GM12878 (cell line): ENCODE measurements around the gene BAIAP2L1. TPM values are rescaled to one million over a fixed set of nuclear protein-coding genes. Genes with fewer than 3 reads are reported as not detected.

Experiments
- ATAC-seq: fragments of 200-7000 bp; cut with Tn5 transposase; 3 replicates; pipeline ENCODE4 v1.9.1; 2020; ENCODE audit warnings: mild to moderate bottlenecking, moderate library complexity
- BruUV-seq: library from RNA; stranded (reverse); fragments of 400-500 nt; replicated peaks from 2 replicates; lab custom pipeline; 2021; lab: Mats Ljungman, UMichigan
- CTCF ChIA-PET: fragments of 300-600 bp; sonication (Branson Sonifier 250); formaldehyde crosslinking; extraction: SDS; loops from one replicate; lab custom pipeline; 2021; ENCODE audit warnings: inconsistent platforms; lab: Yijun Ruan, JAX
- POLR2A ChIA-PET: fragments of 350-600 bp; formaldehyde crosslinking; extraction: SDS; loops from one replicate; lab custom pipeline; 2021; ENCODE audit warnings: inconsistent platforms; lab: Charles Lee
- RAD21 ChIA-PET: fragments of 300-600 bp; sonication (Branson Sonifier 250); formaldehyde crosslinking; loops from one replicate; lab custom pipeline; 2023; ENCODE audit warnings: antibody characterized with exemption; ENCODE audit not compliant: unreplicated experiment; lab: Charles Lee
- SMC1A ChIA-PET: fragments of 300-600 bp; sonication (Branson Sonifier 250); formaldehyde crosslinking; loops from one replicate; lab custom pipeline; 2023; ENCODE audit not compliant: unreplicated experiment, uncharacterized antibody; lab: Charles Lee
- DNase-seq: peaks from one replicate; pipeline ENCODE4 v3.0.0-alpha.2; 2011; ENCODE audit warnings: low read depth, low spot score
- FAIRE-seq: peaks from 3 replicates; lab custom pipeline; 2011; peaks lifted over from hg19 to GRCh38; lab: Jason Lieb, UNC
- H2AFZ ChIP-seq: 2 replicates; pipeline ENCODE4 v1.6.0; 2011; ENCODE audit warnings: low read depth, low read length, control low read depth; ENCODE audit not compliant: control insufficient read depth
- H3K27ac ChIP-seq: 2 replicates; pipeline ENCODE4 v1.5.1; 2011; ENCODE audit warnings: control low read depth; ENCODE audit not compliant: control insufficient read depth, insufficient read depth
- H3K27me3 ChIP-seq, 2 experiments: replicated peaks in 1 of 2; 2 replicates each; pipeline versions ENCODE4 v1.6.0 to v1.6.1; 2011; ENCODE audit warnings: low read length in 1 of 2; ENCODE audit not compliant: control insufficient read depth in 2 of 2, insufficient read depth in 2 of 2
- H3K36me3 ChIP-seq, 2 experiments: 2 replicates each; pipeline ENCODE4 v1.5.1; 2011; ENCODE audit warnings: low read length in 1 of 2; ENCODE audit not compliant: control insufficient read depth in 2 of 2, insufficient read depth in 2 of 2
- H3K4me1 ChIP-seq: 2 replicates; pipeline ENCODE4 v1.6.1; 2011; ENCODE audit warnings: mild to moderate bottlenecking, low read length, moderate library complexity, mixed read lengths; ENCODE audit not compliant: control insufficient read depth, insufficient read depth
- H3K4me2 ChIP-seq: 2 replicates; pipeline ENCODE4 v1.6.0; 2011; ENCODE audit warnings: control low read depth; ENCODE audit not compliant: control insufficient read depth, insufficient read depth
- H3K4me3 ChIP-seq: fragments of 200-600 bp; sonication (generic); 2 replicates; pipeline ENCODE4 v1.5.1; 2016
- H3K79me2 ChIP-seq: 2 replicates; pipeline ENCODE4 v1.6.0; 2011; ENCODE audit warnings: low read length; ENCODE audit not compliant: control insufficient read depth, insufficient read depth
- H3K9ac ChIP-seq: 2 replicates; pipeline ENCODE4 v1.8.0; 2011; ENCODE audit warnings: low read length, control low read depth, mixed read lengths; ENCODE audit not compliant: control insufficient read depth, insufficient read depth
- H3K9me3 ChIP-seq: replicated peaks from 3 replicates; pipeline ENCODE4 v1.5.1; 2011; ENCODE audit warnings: mild to moderate bottlenecking, low read length; ENCODE audit not compliant: control insufficient read depth, insufficient read depth
- H4K20me1 ChIP-seq: 2 replicates; pipeline ENCODE4 v1.6.0; 2011; ENCODE audit not compliant: control insufficient read depth, insufficient read depth
- BACH1 ChIP-seq: fragments of 450-650 bp; IDR thresholded peaks from 2 replicates; pipeline ENCODE4 v1.6.1; 2017; ENCODE audit warnings: mild to moderate bottlenecking, borderline replicate concordance
- BMI1 ChIP-seq: fragments of 450-650 bp; IDR thresholded peaks from 2 replicates; pipeline ENCODE4 v1.6.1; 2016; ENCODE audit warnings: mild to moderate bottlenecking, moderate library complexity, borderline replicate concordance
- MEF2A ChIP-seq: IDR thresholded peaks from 2 replicates; pipeline ENCODE4 v1.6.1; 2011; ENCODE audit warnings: low read depth, mild to moderate bottlenecking, low read length, moderate library complexity; ENCODE audit not compliant: insufficient read depth
- PAX5 ChIP-seq: IDR thresholded peaks from 2 replicates; pipeline ENCODE4 v1.6.1; 2011; ENCODE audit warnings: low read depth, low read length, borderline replicate concordance
- PAX8 ChIP-seq: fragments of 450-650 bp; IDR thresholded peaks from 2 replicates; pipeline ENCODE4 v1.6.1; 2017; ENCODE audit warnings: mild to moderate bottlenecking, moderate library complexity
- PML ChIP-seq: IDR thresholded peaks from 2 replicates; pipeline ENCODE4 v1.6.1; 2012; ENCODE audit warnings: low read length, inconsistent platforms
- POLR2A ChIP-seq: IDR thresholded peaks from 2 replicates; pipeline ENCODE4 v1.6.1; 2011; ENCODE audit warnings: low read depth, mild to moderate bottlenecking, low read length
- RAD21 ChIP-seq: IDR thresholded peaks from 2 replicates; pipeline ENCODE4 v1.6.1; 2011; ENCODE audit warnings: mild to moderate bottlenecking, low read depth, low read length, moderate library complexity; ENCODE audit not compliant: insufficient read depth
- SKIL ChIP-seq: fragments of 450-650 bp; IDR thresholded peaks from 2 replicates; pipeline ENCODE4 v1.6.1; 2017; ENCODE audit warnings: mild to moderate bottlenecking, low read depth, inconsistent platforms; ENCODE audit not compliant: poor library complexity, severe bottlenecking
- SMARCA5 ChIP-seq: fragments of 450-650 bp; IDR thresholded peaks from 2 replicates; pipeline ENCODE4 v1.6.1; 2017; ENCODE audit warnings: mild to moderate bottlenecking
- SMC3 ChIP-seq: IDR thresholded peaks from 2 replicates; pipeline ENCODE4 v1.6.1; 2011; ENCODE audit warnings: low read length, improper control_type of control experiment, borderline replicate concordance
- TCF12 ChIP-seq: IDR thresholded peaks from 2 replicates; pipeline ENCODE4 v1.6.1; 2011; ENCODE audit warnings: low read depth, mild to moderate bottlenecking, low read length
- TCF3 ChIP-seq: IDR thresholded peaks from 2 replicates; pipeline ENCODE4 v1.6.1; 2012; ENCODE audit warnings: low read depth, mild to moderate bottlenecking, low read length, borderline replicate concordance; ENCODE audit not compliant: insufficient read depth
- WRNIP1 ChIP-seq: IDR thresholded peaks from 2 replicates; pipeline ENCODE4 v1.6.1; 2011; ENCODE audit warnings: low read depth, low read length, improper control_type of control experiment, borderline replicate concordance
- YY1 ChIP-seq: IDR thresholded peaks from 2 replicates; pipeline ENCODE4 v1.6.1; 2011; ENCODE audit warnings: low read depth, mild to moderate bottlenecking, low read length
- ZNF274 ChIP-seq: IDR thresholded peaks from one replicate; pipeline ENCODE4 v1.8.0; 2011; ENCODE audit not compliant: insufficient read length, insufficient read depth
- WGBS: methylation state at CpG from one replicate; pipeline ENCODE4 v1.1.6; 2016; ENCODE audit warnings: low lambda C conversion rate; ENCODE audit not compliant: insufficient replicate concordance, insufficient coverage; ENCODE audit errors: missing lambda C conversion rate; 5-methylcytosine and 5-hydroxymethylcytosine counted together
- in situ Hi-C: fragments of 300-500 bp; cut with MboI; formaldehyde crosslinking; loops from 9 replicates; pipeline ENCODE4 v1.14.3; 2018; ENCODE audit warnings: mixed read lengths
- intact Hi-C: fragments of 100-400 bp; cut with micrococcal nuclease; formaldehyde crosslinking; loops from one replicate; pipeline ENCODE4 v1.14.2; 2022; ENCODE audit not compliant: unreplicated experiment
- polyA plus RNA-seq, 11 experiments: library from polyadenylated mRNA; depleted of rRNA in 4 of 11; unstranded in 6 of 11; stranded (reverse) in 5 of 11; fragments of >200 nt; fragmentation: Nextera tagmentation in 4 of 11; fragmentation: Illumina TruSeq in 1 of 11; extraction: Ambion mirVana in 4 of 11; extraction: Trizol in 1 of 11; gene quantifications; 1 replicate in 1 of 11; 2 replicates in 10 of 11; pipeline versions ENCODE4 v1.2.1 to v1.2.3, GENCODE V29; 2011 to 2016; ENCODE audit warnings: inconsistent platforms in 2 of 11, missing spikeins in 2 of 11, low read depth in 1 of 11
- total RNA-seq, 4 experiments: library from RNA; depleted of rRNA in 3 of 4; stranded (reverse); fragments of >200 nt in 3 of 4; fragmentation: Illumina TruSeq in 1 of 4; extraction: Trizol in 1 of 4; gene quantifications; 2 replicates each; pipeline versions ENCODE4 v1.2.1 to v1.2.3, GENCODE V29; 2013 to 2021
- TF ChIP-seq, protein P1 (sequence below), 3 experiments: IDR thresholded peaks in 2 of 3; conservative IDR thresholded peaks in 1 of 3; 2 replicates each; pipeline ENCODE4 v1.5.1; 2011; ENCODE audit warnings: low read depth in 3 of 3, low read length in 3 of 3, mild to moderate bottlenecking in 3 of 3, control low read depth in 2 of 3, moderate library complexity in 2 of 3, inconsistent platforms in 1 of 3, mixed read lengths in 1 of 3; ENCODE audit not compliant: control insufficient read depth in 2 of 3, insufficient read depth in 1 of 3; ENCODE audit errors: extremely low read depth in 1 of 3

The BAIAP2L1 gene
- total and polyA plus RNA-seq, 10 of the 15 experiments (the other 5 are each of a cell fraction or from before 2014, with no cell fraction given), result 8.9 to 60.2 (median 35.7) TPM

GRCh38 chr7:98420966-98421612 is 20.2 kb upstream of the BAIAP2L1 start:
- peaks cover 6% of the 10 kb centered on the region; the same call in 1 of the 2 replicates for H3K4me1 ChIP-seq
- no peak overlapping the region for H3K9ac ChIP-seq
- ChIA-PET POLR2A (interaction anchor here (0.7 kb wide), 1 partner anchor 931 kb away, joined by 4 read pairs; no protein-coding TSS in a partner anchor), RAD21 (interaction anchor here (1.0 to 3.3 kb wide), 4 partner anchors 20 to 440 kb away, joined by 3 to 11 read pairs (median 4); partner anchors contain the start of gene BAIAP2L1), CTCF (interaction anchor here (0.6 to 6.3 kb wide), 19 partner anchors 10 to 420 kb away, joined by 3 to 58 read pairs (median 5); partner anchors contain the start of gene BAIAP2L1), SMC1A (interaction anchor here (0.6 to 1.6 kb wide), 5 partner anchors 319 to 675 kb away, joined by 3 to 5 read pairs (median 3); no protein-coding TSS in a partner anchor)
- ATAC-seq (peak; percentile 98), DNase-seq (no peak), FAIRE-seq (no peak)
- no peak overlapping the region for H2AFZ ChIP-seq
- H3K27ac ChIP-seq, result no peak overlapping the region
- H3K79me2 ChIP-seq, result no peaks in the 10 kb centered on the region
- H3K27me3 ChIP-seq, result 0 out of 4 replicates have a peak, but pooled peaks cover 0 to 3% of the 10 kb centered on the region in 2 experiments
- H3K9me3 ChIP-seq, result no peaks in the 10 kb centered on the region
- H3K36me3 ChIP-seq, result no peaks in the 10 kb centered on the region
- H3K4me2 ChIP-seq, result no peak overlapping the region
- TF ChIP-seq MEF2A (no peak), PML (no peak), WRNIP1 (no peak), YY1 (peak; percentile 30; the same call in 1 of the 2 replicates), TCF3 (0 out of 2 replicates have a peak, but pooled peaks have one; percentile 35), RAD21 (peak; percentile 59), TCF12 (0 out of 2 replicates have a peak, but pooled peaks have one; percentile 62), SMC3 (peak; percentile 67), PAX5 (0 out of 2 replicates have a peak, but pooled peaks have one; percentile 45), POLR2A (no peak), PAX8 (no peak), BACH1 (0 out of 2 replicates have a peak, but pooled peaks have one; percentile 16), SMARCA5 (peak; percentile 39; the same call in 1 of the 2 replicates), SKIL (no peak), ZNF274 (no peak), BMI1 (no peak)
- TF ChIP-seq, protein P1, sequence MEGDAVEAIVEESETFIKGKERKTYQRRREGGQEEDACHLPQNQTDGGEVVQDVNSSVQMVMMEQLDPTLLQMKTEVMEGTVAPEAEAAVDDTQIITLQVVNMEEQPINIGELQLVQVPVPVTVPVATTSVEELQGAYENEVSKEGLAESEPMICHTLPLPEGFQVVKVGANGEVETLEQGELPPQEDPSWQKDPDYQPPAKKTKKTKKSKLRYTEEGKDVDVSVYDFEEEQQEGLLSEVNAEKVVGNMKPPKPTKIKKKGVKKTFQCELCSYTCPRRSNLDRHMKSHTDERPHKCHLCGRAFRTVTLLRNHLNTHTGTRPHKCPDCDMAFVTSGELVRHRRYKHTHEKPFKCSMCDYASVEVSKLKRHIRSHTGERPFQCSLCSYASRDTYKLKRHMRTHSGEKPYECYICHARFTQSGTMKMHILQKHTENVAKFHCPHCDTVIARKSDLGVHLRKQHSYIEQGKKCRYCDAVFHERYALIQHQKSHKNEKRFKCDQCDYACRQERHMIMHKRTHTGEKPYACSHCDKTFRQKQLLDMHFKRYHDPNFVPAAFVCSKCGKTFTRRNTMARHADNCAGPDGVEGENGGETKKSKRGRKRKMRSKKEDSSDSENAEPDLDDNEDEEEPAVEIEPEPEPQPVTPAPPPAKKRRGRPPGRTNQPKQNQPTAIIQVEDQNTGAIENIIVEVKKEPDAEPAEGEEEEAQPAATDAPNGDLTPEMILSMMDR (IDR thresholded peaks at IDR 0.05 in 2 of 3, conservative IDR thresholded peaks at IDR 0.05 in 1 of 3; ENCODE audit: control insufficient read depth in 2 of 3, extremely low read depth in 1 of 3, insufficient read depth in 1 of 3, low read depth in 3 of 3, low read length in 3 of 3), result peak; percentile 84 to 95 (median 93)
- intact Hi-C loops, result no loop called here
- 19% methylated on average over 25 of the region's 27 CpGs for WGBS
- H3K4me3 ChIP-seq, result no peak overlapping the region
- BruUV-seq, result no TSS peak
- no peaks in the 10 kb centered on the region for H4K20me1 ChIP-seq
- in situ Hi-C loops, result no loop called here
